ENCODE results near the gene KRTAP10-7.

KRTAP10-7 gene

DNA sequence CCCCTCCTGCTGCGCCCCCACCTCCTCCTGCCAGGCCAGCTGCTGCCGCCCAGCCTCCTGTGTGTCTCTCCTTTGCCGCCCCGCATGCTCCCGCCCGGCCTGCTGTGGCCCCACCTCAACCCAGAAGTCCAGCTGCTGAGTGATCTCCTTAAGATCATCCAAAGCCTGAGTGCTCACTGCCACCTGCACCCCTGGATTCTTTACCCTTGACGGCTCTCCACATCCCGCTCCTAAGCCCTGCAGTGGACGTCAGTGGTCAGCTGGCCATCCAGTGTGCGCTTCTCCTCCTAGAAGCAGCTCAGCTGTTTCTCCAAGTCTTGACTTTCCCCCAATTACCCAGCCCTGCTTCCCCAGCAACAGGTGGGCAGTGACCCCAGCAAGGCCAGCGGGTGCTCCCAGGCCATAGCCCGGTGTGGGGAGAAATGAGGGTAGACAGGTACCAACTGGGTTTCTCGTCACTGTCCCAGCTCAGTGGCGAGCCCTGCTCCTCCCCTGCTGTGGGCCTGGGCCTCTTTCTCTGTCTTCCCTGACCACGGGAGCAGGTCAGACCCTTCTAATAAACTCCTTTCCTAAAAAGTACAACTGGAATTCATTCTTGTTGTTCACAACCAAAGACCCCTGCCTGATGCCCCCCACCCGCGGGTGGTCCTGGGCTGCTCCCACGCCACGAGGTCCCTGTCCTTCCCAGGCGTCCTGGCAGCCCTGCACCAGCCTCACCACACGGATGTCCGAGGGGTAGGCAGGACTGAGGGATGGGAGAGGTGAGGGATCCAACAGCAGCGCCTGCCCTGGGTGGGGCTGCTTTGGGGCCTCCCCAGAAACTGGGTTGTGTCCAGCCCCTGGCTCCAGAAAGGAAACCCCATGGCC, 1.4 kb downstream of the KRTAP10-7 start:
- H4K20me1 ChIP-seq (ENCODE audit: insufficient read depth, low read length): no peaks in the 10 kb centered on the region
- no peaks in the 10 kb centered on the region; the same call in 1 of the 2 replicates for H3K27me3 ChIP-seq (ENCODE audit: low read depth, low read length)
- H3K9me3 ChIP-seq (ENCODE audit: insufficient read depth, low read length): no peaks in the 10 kb centered on the region
- no peaks in the 10 kb centered on the region for H3K79me2 ChIP-seq (ENCODE audit: low read length)
- TF ChIP-seq, protein P1, sequence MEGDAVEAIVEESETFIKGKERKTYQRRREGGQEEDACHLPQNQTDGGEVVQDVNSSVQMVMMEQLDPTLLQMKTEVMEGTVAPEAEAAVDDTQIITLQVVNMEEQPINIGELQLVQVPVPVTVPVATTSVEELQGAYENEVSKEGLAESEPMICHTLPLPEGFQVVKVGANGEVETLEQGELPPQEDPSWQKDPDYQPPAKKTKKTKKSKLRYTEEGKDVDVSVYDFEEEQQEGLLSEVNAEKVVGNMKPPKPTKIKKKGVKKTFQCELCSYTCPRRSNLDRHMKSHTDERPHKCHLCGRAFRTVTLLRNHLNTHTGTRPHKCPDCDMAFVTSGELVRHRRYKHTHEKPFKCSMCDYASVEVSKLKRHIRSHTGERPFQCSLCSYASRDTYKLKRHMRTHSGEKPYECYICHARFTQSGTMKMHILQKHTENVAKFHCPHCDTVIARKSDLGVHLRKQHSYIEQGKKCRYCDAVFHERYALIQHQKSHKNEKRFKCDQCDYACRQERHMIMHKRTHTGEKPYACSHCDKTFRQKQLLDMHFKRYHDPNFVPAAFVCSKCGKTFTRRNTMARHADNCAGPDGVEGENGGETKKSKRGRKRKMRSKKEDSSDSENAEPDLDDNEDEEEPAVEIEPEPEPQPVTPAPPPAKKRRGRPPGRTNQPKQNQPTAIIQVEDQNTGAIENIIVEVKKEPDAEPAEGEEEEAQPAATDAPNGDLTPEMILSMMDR (IDR thresholded peaks at IDR 0.05; ENCODE audit: low read depth, low read length): no peak
- no peak for TF ChIP-seq EZH2phosphoT487 (IDR thresholded peaks at IDR 0.05; ENCODE audit: low read depth)
- no peak overlapping the region for H3K4me2 ChIP-seq (ENCODE audit: low read length)
- no peak overlapping the region for H2AFZ ChIP-seq (ENCODE audit: low read depth, low read length)
- no peak overlapping the region for H3K4me3 ChIP-seq (ENCODE audit: low read length)
- no peaks in the 10 kb centered on the region for H3K36me3 ChIP-seq (replicated peaks; ENCODE audit: low read depth, low read length)
- H3K9ac ChIP-seq (ENCODE audit: low read length): no peak overlapping the region
- H3K4me1 ChIP-seq (ENCODE audit: low read length): no peaks in the 10 kb centered on the region
- H3K27ac ChIP-seq (ENCODE audit: low read length): no peak overlapping the region

GRCh38 chr21:44602463-44602850, 2.1 kb downstream of the KRTAP10-7 start:
- Histone ChIP-seq H3K4me2 (ENCODE audit: low read length) (no peak overlapping the region), H4K20me1 (ENCODE audit: insufficient read depth, low read length) (no peaks in the 10 kb centered on the region), H3K27ac (ENCODE audit: low read length) (no peak overlapping the region), H3K9ac (ENCODE audit: low read length) (no peak overlapping the region), H3K27me3 (ENCODE audit: low read depth, low read length) (no peaks in the 10 kb centered on the region; the same call in 1 of the 2 replicates), H2AFZ (ENCODE audit: low read depth, low read length) (no peak overlapping the region), H3K4me1 (ENCODE audit: low read length) (no peaks in the 10 kb centered on the region), H3K4me3 (ENCODE audit: low read length) (no peak overlapping the region), H3K79me2 (ENCODE audit: low read length) (no peaks in the 10 kb centered on the region), H3K36me3 (replicated peaks; ENCODE audit: low read depth, low read length) (no peaks in the 10 kb centered on the region), H3K9me3 (ENCODE audit: insufficient read depth, low read length) (no peaks in the 10 kb centered on the region)
- no peak for TF ChIP-seq EZH2phosphoT487 (IDR thresholded peaks at IDR 0.05; ENCODE audit: low read depth)
- TF ChIP-seq, protein P1 (IDR thresholded peaks at IDR 0.05; ENCODE audit: low read depth, low read length): no peak

- Histone ChIP-seq H3K27me3 (ENCODE audit: low read depth, low read length) (no peaks in the 10 kb centered on the region; the same call in 1 of the 2 replicates), H3K27ac (ENCODE audit: low read length) (no peak overlapping the region), H3K4me2 (ENCODE audit: low read length) (no peak overlapping the region), H3K9me3 (ENCODE audit: insufficient read depth, low read length) (no peaks in the 10 kb centered on the region), H3K4me3 (ENCODE audit: low read length) (no peak overlapping the region), H3K36me3 (replicated peaks; ENCODE audit: low read depth, low read length) (no peaks in the 10 kb centered on the region), H2AFZ (ENCODE audit: low read depth, low read length) (no peak overlapping the region), H3K4me1 (ENCODE audit: low read length) (no peaks in the 10 kb centered on the region), H4K20me1 (ENCODE audit: insufficient read depth, low read length) (no peaks in the 10 kb centered on the region), H3K79me2 (ENCODE audit: low read length) (no peaks in the 10 kb centered on the region), H3K9ac (ENCODE audit: low read length) (no peak overlapping the region)
- TF ChIP-seq, protein P1 (IDR thresholded peaks at IDR 0.05; ENCODE audit: low read depth, low read length): no peak
- TF ChIP-seq EZH2phosphoT487 (IDR thresholded peaks at IDR 0.05; ENCODE audit: low read depth): no peak
Measured at GRCh38 chr21:44603109-44603875, 2.9 kb downstream of the KRTAP10-7 start.

DNA sequence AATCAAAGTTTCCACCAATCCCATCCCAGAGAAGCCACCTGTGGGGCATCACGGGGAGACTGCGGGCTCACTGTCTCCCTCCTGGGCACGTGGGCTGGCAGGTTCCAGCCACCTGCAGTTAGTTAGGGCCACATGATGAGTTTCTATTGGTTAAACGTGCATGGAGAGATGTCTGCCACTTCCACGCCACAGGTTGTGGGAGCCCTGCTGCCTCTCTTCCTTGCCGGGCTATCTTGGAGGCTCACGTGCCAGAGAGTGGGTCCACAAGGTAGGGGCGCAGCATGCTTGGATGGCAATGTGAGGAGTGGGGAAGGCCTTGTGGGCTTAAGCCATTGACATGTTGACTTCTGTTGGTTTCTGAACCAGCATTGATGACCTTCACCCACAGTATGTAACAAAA, 3.5 kb downstream of the KRTAP10-7 start:
- no peaks in the 10 kb centered on the region for H3K4me1 ChIP-seq (ENCODE audit: low read length)
- no peak overlapping the region for H3K4me3 ChIP-seq (ENCODE audit: low read length)
- H4K20me1 ChIP-seq (ENCODE audit: insufficient read depth, low read length): no peaks in the 10 kb centered on the region
- H3K27me3 ChIP-seq (ENCODE audit: low read depth, low read length): no peaks in the 10 kb centered on the region; the same call in 1 of the 2 replicates
- H3K79me2 ChIP-seq (ENCODE audit: low read length): no peaks in the 10 kb centered on the region
- no peaks in the 10 kb centered on the region for H3K36me3 ChIP-seq (replicated peaks; ENCODE audit: low read depth, low read length)
- H3K4me2 ChIP-seq (ENCODE audit: low read length): no peak overlapping the region
- H3K9me3 ChIP-seq (ENCODE audit: insufficient read depth, low read length): no peaks in the 10 kb centered on the region
- H3K27ac ChIP-seq (ENCODE audit: low read length): no peak overlapping the region
- H2AFZ ChIP-seq (ENCODE audit: low read depth, low read length): no peak overlapping the region
- no peak for TF ChIP-seq EZH2phosphoT487 (IDR thresholded peaks at IDR 0.05; ENCODE audit: low read depth)
- TF ChIP-seq, protein P1 (IDR thresholded peaks at IDR 0.05; ENCODE audit: low read depth, low read length): no peak
- no peak overlapping the region for H3K9ac ChIP-seq (ENCODE audit: low read length)

Data from OCI-LY3 (cell line).